Adrenal gland (tissue), 12 donors: ENCODE measurements around the gene NVL. TPM values are rescaled to one million over a fixed set of nuclear protein-coding genes. Genes with fewer than 3 reads are reported as not detected.
A peak's percentile ranks its signal among the peaks of the same experiment; 100 is the strongest.

Source experiments
- DNase-seq, 7 donors: peaks; one replicate each; pipeline ENCODE4 v3.0.0-alpha.2; 2019 to 2020
- H3K27ac ChIP-seq, 5 donors: fragments of 200-600 bp; sonication (generic) in 4 of 5; 1 replicate in 3 of 5; 2 replicates in 2 of 5; pipeline versions ENCODE4 v1.5.1 to v1.8.0; 2016 to 2020; ENCODE audit warnings: mild to moderate bottlenecking in 1 of 5
- H3K27me3 ChIP-seq: fragments of 200-600 bp; 2 replicates; pipeline ENCODE4 v1.8.0; 2021
- H3K36me3 ChIP-seq, 2 donors: fragments of 200-600 bp; replicated peaks in 1 of 2; 1 replicate in 1 of 2; 2 replicates in 1 of 2; pipeline versions ENCODE4 v1.5.1 to v1.8.0; 2018 to 2022
- H3K4me1 ChIP-seq, 2 donors: fragments of 200-600 bp; replicated peaks in 1 of 2; 1 replicate in 1 of 2; 2 replicates in 1 of 2; pipeline versions ENCODE4 v1.5.1 to v1.8.0; 2018 to 2021
- H3K4me3 ChIP-seq, 4 donors: fragments of 200-600 bp; sonication (generic) in 3 of 4; one replicate each; pipeline ENCODE4 v1.5.1; 2016 to 2018
- H3K9me3 ChIP-seq, 3 donors: fragments of 200-600 bp; sonication (generic) in 1 of 3; replicated peaks in 1 of 3; 1 replicate in 2 of 3; 2 replicates in 1 of 3; pipeline versions ENCODE4 v1.5.1 to v1.8.0; 2016 to 2021
- POLR2A ChIP-seq, 2 donors: fragments of 450-650 bp; IDR thresholded peaks; one replicate each; pipeline ENCODE4 v1.6.1; 2017; ENCODE audit warnings: antibody characterized with exemption in 2 of 2, mild to moderate bottlenecking in 2 of 2, moderate library complexity in 1 of 2
- WGBS, 4 donors: extraction: QIAGEN DNeasy Blood & Tissue Kit in 2 of 4; methylation state at CpG; one replicate each; pipeline versions ENCODE4 v1.1.5 to v1.1.7; 2013 to 2017; 5-methylcytosine and 5-hydroxymethylcytosine counted together
- intact Hi-C, 2 donors: fragments of 100-400 bp; cut with DNase I; formaldehyde crosslinking; loops; one replicate each; pipeline versions ENCODE4 v1.14.1 to v1.15.0; 2022 to 2023
- polyA plus RNA-seq, 3 donors: library from polyadenylated mRNA; stranded (reverse); fragments of 200-250 nt in 2 of 3; fragments of 350-450 nt in 1 of 3; fragmentation: Illumina TruSeq in 1 of 3; extraction: RNeasy Lipid Tissue Mini Kit (QIAGEN cat#74804) in 1 of 3; gene quantifications; one replicate each; pipeline ENCODE4 v1.2.3, GENCODE V29; 2013 to 2014
- total RNA-seq, 9 donors: library from RNA; depleted of rRNA in 4 of 9; stranded (reverse); fragments of >200 nt in 4 of 9; fragments of 120-200 nt in 1 of 9; fragmentation: NEBNext Ultra II Directional in 1 of 9; extraction: Animal tissue kit (Norgen Biotek cat#: 25700) in 1 of 9; gene quantifications; one replicate each; pipeline versions ENCODE4 v1.1.0 to v1.2.4, GENCODE V29; 2013 to 2023
- TF ChIP-seq, protein P1 (sequence below), 6 experiments: fragments of 450-650 bp in 4 of 6; fragments of 200-600 bp in 2 of 6; sonication (generic) in 1 of 6; IDR thresholded peaks; 1 replicate in 5 of 6; 2 replicates in 1 of 6; pipeline versions ENCODE4 v1.5.1 to v1.8.0; 2016 to 2021; ENCODE audit warnings: antibody characterized with exemption in 6 of 6, mild to moderate bottlenecking in 2 of 6, moderate library complexity in 1 of 6
- donor health status: healthy with polysubstance abuse.
- donor health status: Bipolar disorder and iron deficiency.
- donor health status: DM: yes; HTN: yes; CAD: no.
- donor health status: DM: no; HTN: no; CAD: no.
- donor health status: DM: no; HTN: no; CAD: no.
- donor health status: DM: yes; HTN: yes; CAD: no.

The NVL gene
- total and polyA plus RNA-seq, 12 donors = 12.0 to 77.0 (median 20.9) TPM

- TF ChIP-seq, protein P1, sequence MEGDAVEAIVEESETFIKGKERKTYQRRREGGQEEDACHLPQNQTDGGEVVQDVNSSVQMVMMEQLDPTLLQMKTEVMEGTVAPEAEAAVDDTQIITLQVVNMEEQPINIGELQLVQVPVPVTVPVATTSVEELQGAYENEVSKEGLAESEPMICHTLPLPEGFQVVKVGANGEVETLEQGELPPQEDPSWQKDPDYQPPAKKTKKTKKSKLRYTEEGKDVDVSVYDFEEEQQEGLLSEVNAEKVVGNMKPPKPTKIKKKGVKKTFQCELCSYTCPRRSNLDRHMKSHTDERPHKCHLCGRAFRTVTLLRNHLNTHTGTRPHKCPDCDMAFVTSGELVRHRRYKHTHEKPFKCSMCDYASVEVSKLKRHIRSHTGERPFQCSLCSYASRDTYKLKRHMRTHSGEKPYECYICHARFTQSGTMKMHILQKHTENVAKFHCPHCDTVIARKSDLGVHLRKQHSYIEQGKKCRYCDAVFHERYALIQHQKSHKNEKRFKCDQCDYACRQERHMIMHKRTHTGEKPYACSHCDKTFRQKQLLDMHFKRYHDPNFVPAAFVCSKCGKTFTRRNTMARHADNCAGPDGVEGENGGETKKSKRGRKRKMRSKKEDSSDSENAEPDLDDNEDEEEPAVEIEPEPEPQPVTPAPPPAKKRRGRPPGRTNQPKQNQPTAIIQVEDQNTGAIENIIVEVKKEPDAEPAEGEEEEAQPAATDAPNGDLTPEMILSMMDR (IDR thresholded peaks at IDR 0.05) = no peak
- no peak for TF ChIP-seq POLR2A (IDR thresholded peaks at IDR 0.05)
- 76 to 84% (median 80%) methylated on average over 6 of the region's 6 CpGs for WGBS, 4 donors
These were observed 1.3 kb downstream of the NVL start for GRCh38 chr1:224328644-224329043.

GRCh38 chr1:224325959-224326358, 4.0 kb downstream of the NVL start:
- TF ChIP-seq, protein P1 (IDR thresholded peaks at IDR 0.05) = no peak
- TF ChIP-seq POLR2A (IDR thresholded peaks at IDR 0.05) = no peak
- no peak overlapping the region for H3K4me3 ChIP-seq
- peaks cover 0 to 3% of the 10 kb centered on the region in 2 donors for H3K36me3 ChIP-seq
- H3K4me1 ChIP-seq = peaks cover 14 to 20% of the 10 kb centered on the region in 2 donors
- H3K27me3 ChIP-seq = no peaks in the 10 kb centered on the region
- WGBS, 4 donors = 75 to 95% (median 87%) methylated on average over 1 of the region's 1 CpG
- DNase-seq = no peak
- intact Hi-C loops = loop anchor here in 1 of 2 donors (5.0 kb wide), 1 partner anchor 209 kb away; no protein-coding TSS in a partner anchor
- H3K9me3 ChIP-seq = no peaks in the 10 kb centered on the region
- no peak overlapping the region for H3K27ac ChIP-seq

More at GRCh38 chr1:224328644-224329043, 1.3 kb downstream of the NVL start:
- intact Hi-C loops = loop anchor here in 1 of 2 donors (5.0 kb wide), 1 partner anchor 211 kb away; no protein-coding TSS in a partner anchor
- Histone ChIP-seq H3K4me1 (peaks cover 14 to 25% of the 10 kb centered on the region in 2 donors), H3K9me3 (no peaks in the 10 kb centered on the region), H3K4me3 (peak overlapping the region in 1 of 4 donors; percentile 73), H3K27ac (no peak overlapping the region), H3K27me3 (no peaks in the 10 kb centered on the region), H3K36me3 (peaks cover 0 to 3% of the 10 kb centered on the region in 2 donors)
- DNase-seq = no peak

DNA sequence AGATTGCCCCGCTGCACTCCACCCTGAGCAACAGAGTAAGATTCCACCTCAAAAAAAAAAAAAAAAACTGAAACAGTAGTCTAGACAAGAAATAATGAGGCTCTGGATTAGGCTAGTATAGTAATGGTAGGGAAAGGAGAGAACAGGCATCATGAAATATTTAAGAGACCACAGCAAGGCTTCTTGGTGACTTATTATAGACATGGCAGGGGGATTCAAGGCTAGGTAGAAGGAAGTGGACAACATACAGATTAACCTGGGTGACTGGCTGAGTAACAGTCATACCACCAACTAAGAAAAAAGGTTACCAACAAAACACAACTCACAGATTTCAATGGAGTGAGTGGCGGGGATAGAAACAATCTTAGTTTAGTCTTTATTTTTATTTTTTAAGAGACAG, 8.3 kb downstream of the NVL start:
- Histone ChIP-seq H3K27me3 (no peaks in the 10 kb centered on the region), H3K27ac (no peak overlapping the region), H3K4me3 (no peak overlapping the region), H3K36me3 (peaks cover 0 to 3% of the 10 kb centered on the region in 2 donors), H3K9me3 (no peaks in the 10 kb centered on the region), H3K4me1 (no peaks in the 10 kb centered on the region)
- intact Hi-C loops = no loop called here
- TF ChIP-seq, protein P1 (IDR thresholded peaks at IDR 0.05) = no peak
- TF ChIP-seq POLR2A (IDR thresholded peaks at IDR 0.05) = no peak
- 94 to 100% (median 97%) methylated on average over 2 of the region's 2 CpGs for WGBS, 4 donors
- DNase-seq = no peak

GRCh38 chr1:224317383-224318045, 12.5 kb downstream of the NVL start:
- peaks cover 0 to 29% of the 10 kb centered on the region in 2 donors for H3K36me3 ChIP-seq
- WGBS, 4 donors = 88 to 92% (median 90%) methylated on average over 4 of the region's 4 CpGs
- no peaks in the 10 kb centered on the region for H3K9me3 ChIP-seq
- no peaks in the 10 kb centered on the region for H3K27me3 ChIP-seq
- no peaks in the 10 kb centered on the region for H3K4me1 ChIP-seq
- no peak overlapping the region for H3K4me3 ChIP-seq
- intact Hi-C loops = no loop called here
- TF ChIP-seq POLR2A (IDR thresholded peaks at IDR 0.05) = no peak
- TF ChIP-seq, protein P1 (IDR thresholded peaks at IDR 0.05) = no peak
- no peak overlapping the region for H3K27ac ChIP-seq
- no peak for DNase-seq
